ENCODE measurements around the gene OGA. TPM values are rescaled to one million over a fixed set of nuclear protein-coding genes. Genes with fewer than 3 reads are reported as not detected.

OGA gene
- total RNA-seq, 3 donors from 2014 or later = 52.0 to 72.2 (median 64.5) TPM

GRCh38 chr10:101749047-101750016 is 68.9 kb downstream of the OGA start:
- H3K4me1 Mint-ChIP-seq (ENCODE audit: low read depth) = no peaks in the 10 kb centered on the region
- no peaks in the 10 kb centered on the region for H3K9me3 Mint-ChIP-seq
- no peak overlapping the region for H3K4me3 Mint-ChIP-seq
- no peak for ATAC-seq
- no peaks in the 10 kb centered on the region for H3K36me3 Mint-ChIP-seq (ENCODE audit: insufficient read depth)
- H3K27me3 Mint-ChIP-seq (ENCODE audit: low read depth) = peaks cover 9% of the 10 kb centered on the region
- no peak for DNase-seq

GRCh38 chr10:101748496-101748895 is 69.7 kb downstream of the OGA start:
- ATAC-seq (no peak), DNase-seq (no peak)
- no peak overlapping the region for H3K4me3 Mint-ChIP-seq
- no peaks in the 10 kb centered on the region for H3K36me3 Mint-ChIP-seq (ENCODE audit: insufficient read depth)
- H3K27me3 Mint-ChIP-seq (ENCODE audit: low read depth) = peaks cover 9% of the 10 kb centered on the region
- no peaks in the 10 kb centered on the region for H3K4me1 Mint-ChIP-seq (ENCODE audit: low read depth)
- H3K9me3 Mint-ChIP-seq = no peaks in the 10 kb centered on the region

GRCh38 chr10:101745074-101745696 is 73.1 kb downstream of the OGA start:
- Mint-ChIP-seq H3K4me3 (no peak overlapping the region), H3K4me1 (ENCODE audit: low read depth) (no peaks in the 10 kb centered on the region), H3K9me3 (no peaks in the 10 kb centered on the region), H3K27me3 (ENCODE audit: low read depth) (peaks cover 9% of the 10 kb centered on the region), H3K36me3 (ENCODE audit: insufficient read depth) (no peaks in the 10 kb centered on the region)
- ATAC-seq (no peak), DNase-seq (no peak)

GRCh38 chr10:101744267-101744666 is 74.0 kb downstream of the OGA start:
- no peaks in the 10 kb centered on the region for H3K4me1 Mint-ChIP-seq (ENCODE audit: low read depth)
- DNase-seq = no peak
- no peaks in the 10 kb centered on the region for H3K36me3 Mint-ChIP-seq (ENCODE audit: insufficient read depth)
- peaks cover 15% of the 10 kb centered on the region for H3K27me3 Mint-ChIP-seq (ENCODE audit: low read depth)
- no peak for ATAC-seq
- no peaks in the 10 kb centered on the region for H3K9me3 Mint-ChIP-seq
- H3K4me3 Mint-ChIP-seq = no peak overlapping the region

GRCh38 chr10:101741938-101742337 is 76.3 kb downstream of the OGA start:
- Mint-ChIP-seq H3K36me3 (ENCODE audit: insufficient read depth) (no peaks in the 10 kb centered on the region), H3K9me3 (no peaks in the 10 kb centered on the region), H3K27me3 (ENCODE audit: low read depth) (peaks cover 15% of the 10 kb centered on the region), H3K4me1 (ENCODE audit: low read depth) (no peaks in the 10 kb centered on the region), H3K4me3 (no peak overlapping the region)
- ATAC-seq (no peak), DNase-seq (no peak)

- no peaks in the 10 kb centered on the region for H3K36me3 Mint-ChIP-seq (ENCODE audit: insufficient read depth)
- no peaks in the 10 kb centered on the region for H3K4me1 Mint-ChIP-seq (ENCODE audit: low read depth)
- no peak for ATAC-seq
- DNase-seq = no peak
- H3K9me3 Mint-ChIP-seq = no peaks in the 10 kb centered on the region
- H3K4me3 Mint-ChIP-seq = no peak overlapping the region
- peaks cover 24% of the 10 kb centered on the region for H3K27me3 Mint-ChIP-seq (ENCODE audit: low read depth)
These were observed 81.6 kb downstream of the OGA start for GRCh38 chr10:101736666-101737065.

Other genes with a start within 250 kb of the OGA start
- 10 to 100 TPM; 23.3 to 25.3 (median 24.4) TPM for gene POLL, start 230.2 kb downstream of the OGA start, total RNA-seq
- gene DPCD, start 230.1 kb downstream of the OGA start, total RNA-seq = 10 to 100 TPM in 1 of 3 donors, 1 to 10 TPM in 2; 8.5 to 12.2 (median 9.7) TPM
- 10 to 100 TPM; 23.8 to 26.8 (median 25.2) TPM for gene FBXW4, start 123.3 kb downstream of the OGA start, total RNA-seq
- under 1 TPM in 1 of 3 donors, not detected in 2; 0.24 TPM for gene FGF8, start 42.3 kb downstream of the OGA start, total RNA-seq
- 100 to 1,000 TPM; 213 to 285 (median 265) TPM for gene NPM3, start 35.0 kb downstream of the OGA start, total RNA-seq
- gene KCNIP2, start 25.4 kb upstream of the OGA start, total RNA-seq = under 1 TPM; 0.23 to 0.63 (median 0.37) TPM
- 10 to 100 TPM; 16.6 to 21.7 (median 21.5) TPM for gene ARMH3, start 237.7 kb upstream of the OGA start, total RNA-seq
- gene HPS6, start 246.9 kb upstream of the OGA start, total RNA-seq = 10 to 100 TPM; 25.4 to 27.7 (median 25.5) TPM